Activated naive CD4-positive, alpha-beta T cell treated with anti-CD3 and anti-CD28 coated beads for 36 hours (primary cell): Measurements from ENCODE around the gene MACROD2. TPM values are rescaled to one million over a fixed set of nuclear protein-coding genes. Genes with fewer than 3 reads are reported as not detected.

Experiments
- CTCF ChIA-PET: fragments of 350-600 bp; sonication (Branson Sonifier 250); formaldehyde crosslinking; loops from one replicate; lab custom pipeline; 2021; ENCODE audit warnings: antibody characterized with exemption; lab: Charles Lee
- DNase-seq: peaks from one replicate; pipeline ENCODE4 v3.0.0-alpha.2; 2020
- H3K27ac Mint-ChIP-seq: one replicate; pipeline ENCODE4 v1.8.0; 2021; ENCODE audit warnings: mild to moderate bottlenecking, mixed read lengths
- H3K27me3 Mint-ChIP-seq: one replicate; pipeline ENCODE4 v1.8.0; 2021; ENCODE audit warnings: low read depth, mixed read lengths
- H3K36me3 Mint-ChIP-seq: one replicate; pipeline ENCODE4 v1.8.0; 2021; ENCODE audit warnings: low read depth, mixed read lengths
- H3K4me1 Mint-ChIP-seq: one replicate; pipeline ENCODE4 v1.8.0; 2021; ENCODE audit warnings: low read depth, mixed read lengths
- H3K4me3 Mint-ChIP-seq: one replicate; pipeline ENCODE4 v1.8.0; 2021; ENCODE audit warnings: mild to moderate bottlenecking, moderate library complexity, mixed read lengths
- H3K9me3 Mint-ChIP-seq: one replicate; pipeline ENCODE4 v1.8.0; 2021; ENCODE audit warnings: mixed read lengths
- intact Hi-C: fragments of 100-400 bp; cut with micrococcal nuclease; formaldehyde crosslinking; loops from one replicate; pipeline ENCODE4 v1.15.1; 2023
- total RNA-seq, 2 experiments: library from RNA; stranded (reverse); gene quantifications; one replicate each; pipeline ENCODE4 v1.2.3, GENCODE V29; 2021

The MACROD2 gene
- total RNA-seq, 2 experiments from 2014 or later = not detected

DNA sequence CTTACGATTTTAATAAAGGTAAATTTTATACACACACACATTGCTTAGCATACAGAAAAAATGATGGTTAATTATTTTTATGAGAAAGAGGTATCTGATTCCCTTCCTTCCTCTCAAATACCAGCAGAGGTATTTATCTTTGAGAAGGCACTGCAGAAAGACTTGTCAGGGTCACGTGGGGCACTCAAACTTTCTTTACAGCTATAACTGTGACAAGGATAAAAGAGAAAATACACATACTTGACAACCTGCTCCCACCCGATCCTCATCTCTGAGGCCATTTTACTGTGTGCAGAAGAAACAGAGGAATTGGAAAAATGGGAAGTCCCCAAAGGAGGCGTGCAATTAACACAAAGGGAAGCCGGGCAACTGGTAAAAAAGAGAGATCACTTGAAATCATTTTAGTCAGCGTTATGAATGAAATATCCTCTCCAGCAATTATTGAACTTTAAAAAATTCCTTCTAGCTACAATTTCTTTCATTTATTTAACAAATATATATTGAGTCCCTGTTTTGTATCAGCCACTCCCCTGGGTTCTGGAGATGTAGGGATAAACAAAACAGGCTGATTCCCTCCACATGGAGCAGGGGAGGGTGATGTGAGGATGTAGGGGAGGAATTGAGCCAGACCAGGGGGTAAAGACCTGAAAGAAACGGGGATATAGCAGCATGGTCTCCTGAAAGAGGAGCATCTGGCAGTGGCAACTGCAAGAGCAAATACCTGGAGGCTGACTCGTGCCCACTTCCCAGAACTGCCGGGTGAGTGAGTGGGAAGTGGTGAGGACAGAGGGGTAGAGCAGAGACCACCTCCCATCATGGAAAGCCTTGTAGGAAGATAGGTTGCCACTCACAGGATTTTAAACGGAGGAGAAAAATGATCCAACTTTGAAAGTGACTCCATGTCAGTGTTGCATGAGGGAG is 2067.6 kb downstream of the MACROD2 start:
- no peaks in the 10 kb centered on the region for H3K4me1 Mint-ChIP-seq
- H3K36me3 Mint-ChIP-seq = no peaks in the 10 kb centered on the region
- peaks cover 3% of the 10 kb centered on the region for H3K9me3 Mint-ChIP-seq
- H3K27me3 Mint-ChIP-seq = no peaks in the 10 kb centered on the region
- no peak overlapping the region for H3K27ac Mint-ChIP-seq
- intact Hi-C loops = no loop called here
- DNase-seq = no peak
- H3K4me3 Mint-ChIP-seq = no peak overlapping the region
- CTCF ChIA-PET = no interaction called here

DNA sequence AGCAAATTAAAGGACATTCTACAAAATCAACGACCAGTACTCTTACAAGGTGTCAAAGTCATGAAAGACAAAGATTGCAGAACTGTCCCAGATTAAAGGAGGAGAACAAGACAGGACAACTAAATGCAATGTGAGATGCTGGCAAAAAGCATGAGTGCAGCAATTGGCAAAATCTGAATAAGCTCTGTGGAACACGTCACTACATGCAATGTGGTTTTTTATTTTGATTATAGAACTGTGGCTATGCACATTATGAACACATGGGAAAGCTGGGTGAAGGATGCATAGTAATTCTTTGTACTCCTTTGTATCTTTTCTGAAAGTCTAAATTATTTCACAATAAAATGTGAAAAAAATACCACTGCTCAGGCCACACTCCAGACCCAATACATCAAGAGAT is 2068.6 kb downstream of the MACROD2 start:
- H3K36me3 Mint-ChIP-seq = no peaks in the 10 kb centered on the region

DNA sequence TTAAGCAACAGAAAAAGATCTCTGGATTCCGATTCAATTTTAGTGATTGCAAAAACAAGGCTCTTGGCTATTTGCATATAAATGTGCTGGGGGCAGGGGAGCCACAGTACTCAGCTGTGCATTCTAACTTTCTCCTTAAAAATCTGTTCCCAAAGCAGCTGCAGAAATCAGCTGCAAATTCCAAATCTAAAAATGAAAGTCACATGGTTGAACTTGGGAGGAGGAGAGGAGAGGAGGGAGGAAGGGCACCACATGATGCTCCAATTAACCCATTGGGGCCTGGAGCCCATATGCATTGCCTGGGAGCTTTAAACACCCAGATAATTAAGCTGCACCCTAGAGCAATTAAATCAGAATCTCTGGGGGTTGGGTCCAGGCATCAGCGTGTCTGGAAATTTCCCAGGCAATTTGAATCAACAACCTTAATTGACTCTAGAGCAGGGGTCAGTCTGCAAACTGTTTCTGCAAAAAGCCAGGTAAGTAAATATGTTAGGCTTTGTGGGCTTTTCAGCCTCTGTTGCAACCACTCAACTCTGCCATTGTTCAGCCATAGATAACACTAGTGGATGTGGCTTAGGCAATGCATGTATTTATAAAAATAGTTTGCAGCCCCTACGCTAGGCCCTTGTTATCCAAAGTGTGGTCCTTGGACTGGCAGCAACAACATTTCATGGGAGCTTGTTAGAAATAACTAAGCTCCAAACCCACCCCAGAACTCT is 2069.8 kb downstream of the MACROD2 start:
- no peaks in the 10 kb centered on the region for H3K4me1 Mint-ChIP-seq
- H3K27me3 Mint-ChIP-seq = no peaks in the 10 kb centered on the region
- CTCF ChIA-PET = no interaction called here
- no peak overlapping the region for H3K4me3 Mint-ChIP-seq
- peaks cover 8% of the 10 kb centered on the region for H3K9me3 Mint-ChIP-seq
- intact Hi-C loops = no loop called here
- H3K27ac Mint-ChIP-seq = no peak overlapping the region
- no peak for DNase-seq
- H3K36me3 Mint-ChIP-seq = no peaks in the 10 kb centered on the region

More for the DNA sequence above, 2068.6 kb downstream of the MACROD2 start:
- no peaks in the 10 kb centered on the region for H3K4me1 Mint-ChIP-seq
- H3K27me3 Mint-ChIP-seq = no peaks in the 10 kb centered on the region
- no peak overlapping the region for H3K4me3 Mint-ChIP-seq
- intact Hi-C loops = no loop called here
- CTCF ChIA-PET = no interaction called here
- H3K9me3 Mint-ChIP-seq = peaks cover 8% of the 10 kb centered on the region
- no peak overlapping the region for H3K27ac Mint-ChIP-seq
- DNase-seq = no peak

DNA sequence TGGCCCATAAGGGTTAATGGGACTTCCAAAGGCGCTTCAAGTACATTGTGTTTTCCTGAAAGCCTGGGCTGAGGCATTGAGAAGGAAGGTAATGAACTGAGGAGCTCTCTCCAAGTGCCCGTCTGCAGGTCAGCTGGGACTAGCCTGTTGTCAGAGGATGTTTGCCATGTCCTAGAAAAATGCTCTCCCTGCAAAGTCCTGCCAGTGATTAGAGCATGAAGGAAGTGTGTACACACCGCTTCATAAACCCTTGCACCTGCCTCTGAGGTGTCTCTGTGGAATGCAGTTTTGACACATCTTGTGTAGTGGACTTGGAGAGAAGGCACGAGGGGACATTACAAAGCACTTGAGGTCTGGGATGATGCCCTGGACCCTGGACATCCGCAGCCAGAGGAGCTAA is 2071.3 kb downstream of the MACROD2 start:
- Mint-ChIP-seq H3K36me3 (no peaks in the 10 kb centered on the region), H3K4me1 (no peaks in the 10 kb centered on the region), H3K27me3 (no peaks in the 10 kb centered on the region), H3K27ac (no peak overlapping the region), H3K9me3 (peaks cover 8% of the 10 kb centered on the region), H3K4me3 (no peak overlapping the region)
- CTCF ChIA-PET = no interaction called here
- no peak for DNase-seq
- intact Hi-C loops = no loop called here

DNA sequence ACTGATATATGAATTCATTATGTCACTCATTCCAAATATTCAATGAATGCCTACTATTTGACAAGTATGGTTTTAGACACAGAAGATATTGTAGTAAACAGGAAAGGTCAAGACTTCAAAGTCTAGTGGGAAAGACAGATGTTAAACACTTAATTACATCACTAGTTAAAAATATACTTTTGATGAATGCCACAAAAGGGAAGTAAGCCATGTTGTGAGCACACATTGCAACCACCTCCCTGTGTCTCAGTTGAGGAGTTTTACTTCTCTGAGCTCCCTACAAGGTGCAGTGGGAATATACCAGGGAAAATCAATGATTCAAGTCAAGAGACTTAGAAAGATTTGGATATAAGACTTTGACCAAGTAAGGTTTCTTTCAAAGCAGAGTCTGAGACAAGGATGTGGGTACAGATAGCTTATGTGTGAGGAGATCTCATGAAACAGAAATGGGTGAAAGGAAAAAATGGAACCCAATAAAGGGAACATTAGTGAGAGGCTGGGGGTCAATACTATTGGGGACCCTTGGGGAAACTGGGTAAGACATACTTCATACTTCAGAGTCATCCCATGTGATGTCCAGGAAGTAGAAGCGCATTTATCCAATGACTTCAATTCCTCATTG is 2074.2 kb downstream of the MACROD2 start:
- Mint-ChIP-seq H3K27me3 (no peaks in the 10 kb centered on the region), H3K27ac (no peak overlapping the region), H3K4me3 (no peak overlapping the region), H3K9me3 (peaks cover 8% of the 10 kb centered on the region), H3K36me3 (no peaks in the 10 kb centered on the region), H3K4me1 (no peaks in the 10 kb centered on the region)
- CTCF ChIA-PET = interaction anchor here (0.6 kb wide), 1 partner anchor 406 kb away, joined by 3 read pairs; no protein-coding TSS in a partner anchor
- intact Hi-C loops = no loop called here
- DNase-seq = no peak

DNA sequence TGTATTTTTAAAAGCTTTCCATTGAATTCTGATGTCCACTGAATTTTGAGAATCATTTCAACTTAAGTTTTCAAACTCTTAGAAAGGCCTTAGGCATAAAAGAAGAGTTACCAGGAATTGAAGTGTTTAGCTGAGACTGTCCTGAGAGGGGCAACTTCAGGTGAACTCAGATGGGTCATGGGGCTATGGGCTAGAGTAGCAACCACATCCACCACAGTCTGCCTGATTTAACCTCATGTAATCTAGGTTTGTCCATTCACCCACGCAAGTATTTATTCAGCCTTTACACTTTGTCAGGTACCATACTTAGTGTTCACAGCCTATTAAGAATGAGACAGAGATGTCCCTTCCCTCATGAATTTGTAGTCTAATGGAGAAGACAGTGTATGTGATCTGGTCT is 2076.9 kb downstream of the MACROD2 start:
- no peak for DNase-seq
- Mint-ChIP-seq H3K36me3 (no peaks in the 10 kb centered on the region), H3K4me3 (no peak overlapping the region), H3K27me3 (no peaks in the 10 kb centered on the region), H3K27ac (no peak overlapping the region), H3K9me3 (peaks cover 8% of the 10 kb centered on the region), H3K4me1 (no peaks in the 10 kb centered on the region)
- intact Hi-C loops = no loop called here
- CTCF ChIA-PET = no interaction called here

DNA sequence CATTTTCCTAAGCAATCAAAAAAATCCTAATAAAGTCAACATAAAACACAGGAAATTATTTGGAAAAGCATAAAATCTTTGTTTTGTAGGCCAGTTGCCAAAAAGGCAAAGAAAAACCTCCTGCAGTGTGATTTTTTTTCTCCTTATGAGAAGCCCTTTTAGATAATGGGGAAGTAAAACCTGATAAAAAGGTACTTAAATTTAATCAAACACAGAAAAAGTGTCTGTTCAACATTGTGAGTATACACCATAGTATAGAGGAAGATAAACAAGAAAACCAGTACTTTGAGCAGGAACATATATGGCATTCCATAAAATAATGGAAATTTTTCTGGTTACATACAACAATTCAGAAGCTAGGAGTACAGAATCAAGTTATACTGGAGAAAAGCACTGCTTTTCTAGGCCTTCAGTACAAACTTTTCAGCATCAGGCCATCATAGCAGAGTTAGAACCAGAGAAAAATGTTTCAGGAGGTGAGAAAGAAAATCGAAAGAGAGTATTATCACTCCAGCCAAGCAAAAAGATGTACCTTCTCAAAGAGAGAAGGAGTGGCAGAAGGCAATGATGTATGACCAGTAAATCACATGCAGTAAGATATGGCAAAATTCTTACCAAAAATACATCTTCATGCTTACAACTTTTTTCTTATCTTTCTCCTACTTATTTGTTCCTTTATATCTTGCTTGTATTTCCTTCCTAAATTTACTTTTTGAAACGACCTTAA is 2083.0 kb downstream of the MACROD2 start:
- no peaks in the 10 kb centered on the region for H3K4me1 Mint-ChIP-seq
- DNase-seq = no peak
- no peaks in the 10 kb centered on the region for H3K27me3 Mint-ChIP-seq
- no peak overlapping the region for H3K27ac Mint-ChIP-seq
- H3K9me3 Mint-ChIP-seq = no peaks in the 10 kb centered on the region
- no peak overlapping the region for H3K4me3 Mint-ChIP-seq
- intact Hi-C loops = no loop called here
- CTCF ChIA-PET = interaction anchor here (0.8 kb wide), 1 partner anchor 100 kb away, joined by 3 read pairs; no protein-coding TSS in a partner anchor
- H3K36me3 Mint-ChIP-seq = no peaks in the 10 kb centered on the region

DNA sequence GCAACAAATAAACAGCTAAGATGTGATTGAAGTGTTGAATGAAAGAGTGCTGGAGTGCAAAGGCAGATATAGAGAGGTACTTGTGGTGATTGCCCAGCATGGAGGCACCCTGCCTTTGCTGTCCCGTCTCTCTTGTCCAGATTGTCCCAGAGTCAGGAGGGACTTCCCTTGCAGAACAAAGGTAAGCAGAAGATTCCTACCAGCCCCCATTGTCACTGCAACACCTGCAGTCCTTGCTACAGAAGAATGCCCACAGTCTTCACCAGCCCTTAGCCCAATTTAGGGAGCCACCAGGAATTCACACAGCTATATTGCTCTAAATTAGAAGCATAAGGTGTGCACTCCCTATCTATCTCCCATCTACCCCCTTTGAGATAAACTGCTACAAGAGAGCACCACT is 2086.1 kb downstream of the MACROD2 start:
- Mint-ChIP-seq H3K4me1 (no peaks in the 10 kb centered on the region), H3K27me3 (no peaks in the 10 kb centered on the region), H3K27ac (no peak overlapping the region), H3K9me3 (no peaks in the 10 kb centered on the region), H3K36me3 (no peaks in the 10 kb centered on the region), H3K4me3 (no peak overlapping the region)
- CTCF ChIA-PET = no interaction called here
- intact Hi-C loops = no loop called here
- DNase-seq = no peak

DNA sequence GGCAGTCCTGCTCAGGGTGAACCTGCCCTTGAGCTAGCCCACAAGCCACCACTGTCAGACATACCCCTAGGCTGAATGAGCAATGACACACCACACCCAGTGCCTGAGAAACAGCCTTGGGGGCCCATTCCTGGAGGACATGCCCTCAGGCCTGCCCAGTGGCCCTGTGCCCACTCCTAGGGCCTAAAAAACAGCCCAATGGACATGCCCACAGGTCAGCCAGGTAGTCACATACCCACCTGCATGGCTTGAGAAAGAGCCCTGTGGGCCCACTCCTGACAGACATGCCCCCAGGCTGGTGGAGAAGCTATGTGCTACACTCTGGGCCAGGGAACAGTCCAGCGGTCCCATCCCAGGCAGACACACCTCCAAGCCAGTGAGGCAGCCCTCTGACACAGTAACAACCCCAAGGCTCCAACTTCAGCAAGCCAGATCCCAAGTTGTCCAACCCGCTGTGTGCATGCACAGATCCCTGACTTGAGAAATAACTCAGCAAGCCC is 2086.8 kb downstream of the MACROD2 start:
- Mint-ChIP-seq H3K27me3 (no peaks in the 10 kb centered on the region), H3K27ac (no peak overlapping the region), H3K4me1 (no peaks in the 10 kb centered on the region), H3K4me3 (no peak overlapping the region), H3K36me3 (no peaks in the 10 kb centered on the region), H3K9me3 (peaks cover 4% of the 10 kb centered on the region)
- CTCF ChIA-PET = no interaction called here
- intact Hi-C loops = no loop called here
- no peak for DNase-seq

DNA sequence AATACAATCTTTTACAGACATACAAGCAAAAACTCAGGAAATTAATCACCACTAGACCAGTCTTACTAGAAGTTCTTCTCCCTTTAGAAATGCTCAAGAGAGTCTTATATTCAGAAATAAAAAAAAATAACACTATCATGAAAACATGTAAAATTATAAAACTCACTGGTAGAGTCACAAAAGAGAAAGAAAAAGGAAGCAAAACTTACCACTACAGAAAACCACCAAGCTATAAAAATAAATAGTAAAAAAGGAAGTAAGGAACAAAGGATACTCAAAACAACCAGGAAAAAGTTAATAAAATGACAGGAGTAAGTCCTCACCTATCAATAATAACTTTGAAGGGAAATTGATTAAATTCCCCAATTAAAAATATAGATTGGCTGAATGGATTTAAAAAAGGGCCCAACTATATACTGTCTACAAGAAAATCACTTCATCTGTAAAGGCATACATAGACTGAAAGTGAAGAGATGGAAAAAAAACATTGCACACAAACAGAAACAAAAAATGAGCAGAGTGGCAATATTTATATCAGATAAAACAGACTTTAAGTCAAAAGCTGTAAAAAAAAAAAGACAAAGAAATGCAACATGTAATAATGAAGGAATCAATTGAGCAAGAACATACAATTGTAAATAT is 2088.4 kb downstream of the MACROD2 start:
- CTCF ChIA-PET = no interaction called here
- intact Hi-C loops = no loop called here
- H3K27ac Mint-ChIP-seq = no peak overlapping the region

DNA sequence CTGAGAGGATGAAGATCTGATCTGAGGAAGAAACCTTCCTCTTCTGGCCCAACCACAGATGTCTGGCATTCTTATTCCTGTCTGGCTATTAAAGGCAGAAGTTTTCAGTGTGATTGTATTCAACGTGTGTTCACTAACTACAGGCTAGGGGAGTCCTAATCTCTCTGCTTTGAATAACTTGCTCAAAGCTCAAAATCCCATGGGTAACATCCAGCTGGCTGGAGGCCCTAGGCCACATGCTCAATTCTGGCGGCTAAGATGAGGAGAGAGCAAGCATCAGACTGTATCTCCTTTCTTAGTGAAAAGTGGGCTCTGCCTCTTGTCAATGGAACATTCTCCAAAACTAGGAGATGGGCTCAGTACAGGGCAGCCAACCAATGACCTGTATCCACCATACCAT is 2099.9 kb downstream of the MACROD2 start:
- Mint-ChIP-seq H3K4me1 (no peaks in the 10 kb centered on the region), H3K27ac (no peak overlapping the region), H3K36me3 (no peaks in the 10 kb centered on the region), H3K9me3 (peaks cover 3% of the 10 kb centered on the region), H3K4me3 (no peak overlapping the region), H3K27me3 (no peaks in the 10 kb centered on the region)
- intact Hi-C loops = no loop called here
- DNase-seq = no peak
- CTCF ChIA-PET = no interaction called here

More for the DNA sequence above, 2088.4 kb downstream of the MACROD2 start:
- DNase-seq = no peak
- Mint-ChIP-seq H3K9me3 (peaks cover 8% of the 10 kb centered on the region), H3K27me3 (no peaks in the 10 kb centered on the region), H3K36me3 (no peaks in the 10 kb centered on the region), H3K4me3 (no peak overlapping the region), H3K4me1 (no peaks in the 10 kb centered on the region)
